ENCODE results near the gene DLGAP3. TPM values are rescaled to one million over a fixed set of nuclear protein-coding genes. Genes with fewer than 3 reads are reported as not detected.

DLGAP3 gene
- total and polyA plus RNA-seq, 2 of the 13 experiments (the other 11 are each of a cell fraction or from before 2014, with no cell fraction given), result 0.03 to 0.04 TPM

- TF ChIP-seq ZBTB7A (CRISPR knock-in tag; IDR thresholded peaks at IDR 0.05) (no peak), ZKSCAN5 (CRISPR knock-in tag; IDR thresholded peaks at IDR 0.05) (no peak), THAP7 (CRISPR knock-in tag; IDR thresholded peaks at IDR 0.05) (no peak), ZBTB46 (CRISPR knock-in tag; IDR thresholded peaks at IDR 0.05; ENCODE audit: borderline replicate concordance) (no peak), ZNF670 (CRISPR knock-in tag; IDR thresholded peaks at IDR 0.05; ENCODE audit: borderline replicate concordance) (no peak)
Observed at GRCh38 chr1:34833711-34834110, 95.7 kb downstream of the DLGAP3 start (continued).

GRCh38 chr1:34831721-34832246, 97.7 kb downstream of the DLGAP3 start:
- BruUV-seq (replicated peaks), result no TSS peak
- POLR2A ChIA-PET, result no interaction called here
- in situ Hi-C loops (cut with HindIII; ENCODE audit: extremely low pct_ligation_motif_present, low pct_unique_long_range_greater_than_20kb), result no loop called here
- H3K27me3 ChIP-seq (ENCODE audit: control insufficient read depth in 1 of 2, insufficient read depth in 2 of 2, low read length in 2 of 2), result no peaks in the 10 kb centered on the region; a peak in 1 of 5 replicates
- H3K79me2 ChIP-seq (ENCODE audit: insufficient read depth, low read length), result no peaks in the 10 kb centered on the region
- FAIRE-seq, result no peak
- 23% methylated on average over 5 of the region's 6 CpGs for WGBS (ENCODE audit: low lambda C conversion rate)
- ATAC-seq, result peak; percentile 47
- no peak overlapping the region for H2AFZ ChIP-seq (ENCODE audit: low read length)
- H3K4me2 ChIP-seq (ENCODE audit: low read depth, low read length), result no peak overlapping the region
- H3K9me3 ChIP-seq (ENCODE audit: low read length), result no peaks in the 10 kb centered on the region
- no peaks in the 10 kb centered on the region for H3K36me3 ChIP-seq (replicated peaks in 1 of 2; ENCODE audit: control insufficient read depth in 1 of 2, insufficient read depth in 2 of 2, low read length in 2 of 2)
- TF ChIP-seq ARNTL (CRISPR knock-in tag; IDR thresholded peaks at IDR 0.05), result no peak
- no peak for TF ChIP-seq ZNF496 (CRISPR knock-in tag; IDR thresholded peaks at IDR 0.05; ENCODE audit: insufficient replicate concordance)
- no peak for TF ChIP-seq ZNF770 (CRISPR knock-in tag; IDR thresholded peaks at IDR 0.05)
- TF ChIP-seq ZNF598 (CRISPR knock-in tag; IDR thresholded peaks at IDR 0.05; ENCODE audit: borderline replicate concordance), result no peak
- no peak for TF ChIP-seq ZBTB34 (CRISPR knock-in tag; IDR thresholded peaks at IDR 0.05)
- no peak for TF ChIP-seq ZNF234 (CRISPR knock-in tag; conservative IDR thresholded peaks at IDR 0.05)
- CTCF ChIA-PET (ENCODE audit: low intra/inter-chr PET ratio, low total read pairs), result no interaction called here
- H3K4me3 ChIP-seq (replicated peaks in 1 of 3; ENCODE audit: insufficient read depth in 1 of 3, low read depth in 2 of 3, low read length in 3 of 3), result no peak overlapping the region
- H3K4me1 ChIP-seq (ENCODE audit: insufficient read depth, low read length), result peaks cover 8% of the 10 kb centered on the region
- no peak overlapping the region for H3K27ac ChIP-seq (ENCODE audit: extremely low read length, insufficient read depth, low read length)
- H4K20me1 ChIP-seq (ENCODE audit: insufficient read depth, low read length), result no peaks in the 10 kb centered on the region
- no peak overlapping the region for H3K9ac ChIP-seq (ENCODE audit: insufficient read depth, low read depth, low read length)
- DNase-seq (ENCODE audit: low spot score), result no peak
- intact Hi-C loops (cut with micrococcal nuclease; ENCODE audit: unreplicated experiment), result no loop called here

Data from HepG2 (cell line).